HEK293T (cell line): ENCODE data around the gene POU2F3.
A peak's percentile ranks its signal among the peaks of the same experiment; 100 is the strongest.

Experiments used
- CTCF ChIA-PET: fragments of 350-600 bp; formaldehyde crosslinking; extraction: SDS; loops from one replicate; lab custom pipeline; 2021; ENCODE audit warnings: antibody characterized with exemption, inconsistent platforms; lab: Yijun Ruan, JAX
- POLR2A ChIA-PET: fragments of 350-600 bp; formaldehyde crosslinking; extraction: SDS; loops from one replicate; lab custom pipeline; 2020; ENCODE audit warnings: antibody characterized with exemption, inconsistent platforms; lab: Yijun Ruan, JAX
- DNase-seq: peaks from one replicate; pipeline ENCODE4 v3.0.0; 2012; ENCODE audit warnings: mixed read lengths; ENCODE audit errors: extremely low spot score
- ARNT ChIP-seq: fragments of 450-650 bp; IDR thresholded peaks from 2 replicates; pipeline ENCODE4 v1.6.1; 2017; ENCODE audit warnings: mild to moderate bottlenecking
- BHLHE40 ChIP-seq: fragments of 450-650 bp; IDR thresholded peaks from 2 replicates; pipeline ENCODE4 v1.6.1; 2016; ENCODE audit warnings: mild to moderate bottlenecking, moderate library complexity, borderline replicate concordance
- CTBP1 ChIP-seq: fragments of 450-650 bp; IDR thresholded peaks from 2 replicates; pipeline ENCODE4 v1.6.1; 2016; ENCODE audit warnings: borderline replicate concordance
- ELF4 ChIP-seq: fragments of 450-650 bp; IDR thresholded peaks from 2 replicates; pipeline ENCODE4 v1.6.1; 2017; ENCODE audit warnings: antibody characterized with exemption
- FOXA1 ChIP-seq: fragments of 450-650 bp; IDR thresholded peaks from 2 replicates; pipeline ENCODE4 v1.6.1; 2016; ENCODE audit warnings: mild to moderate bottlenecking
- FOXK2 ChIP-seq: fragments of 450-650 bp; IDR thresholded peaks from 2 replicates; pipeline ENCODE4 v1.6.1; 2016; ENCODE audit warnings: mild to moderate bottlenecking
- FOXM1 ChIP-seq: fragments of 450-650 bp; IDR thresholded peaks from 2 replicates; pipeline ENCODE4 v1.6.1; 2017; ENCODE audit warnings: mild to moderate bottlenecking, borderline replicate concordance
- HDGF ChIP-seq: fragments of 450-650 bp; IDR thresholded peaks from 2 replicates; pipeline ENCODE4 v1.6.1; 2017; ENCODE audit warnings: antibody characterized with exemption, borderline replicate concordance
- L3MBTL2 ChIP-seq: fragments of 450-650 bp; conservative IDR thresholded peaks from 2 replicates; pipeline ENCODE4 v1.6.1; 2016; ENCODE audit warnings: mild to moderate bottlenecking
- LEF1 ChIP-seq: fragments of 450-650 bp; IDR thresholded peaks from 2 replicates; pipeline ENCODE4 v1.6.1; 2017; ENCODE audit warnings: mild to moderate bottlenecking, borderline replicate concordance
- NFRKB ChIP-seq: fragments of 450-650 bp; IDR thresholded peaks from 2 replicates; pipeline ENCODE4 v1.6.1; 2016; ENCODE audit warnings: mild to moderate bottlenecking, moderate library complexity
- SP1 ChIP-seq: fragments of 450-650 bp; IDR thresholded peaks from 2 replicates; pipeline ENCODE4 v1.6.1; 2017
- SUZ12 ChIP-seq: fragments of 450-650 bp; IDR thresholded peaks from 2 replicates; pipeline ENCODE4 v1.6.1; 2016; ENCODE audit warnings: mild to moderate bottlenecking
- TARDBP ChIP-seq: fragments of 450-650 bp; IDR thresholded peaks from 2 replicates; pipeline ENCODE4 v1.6.1; 2016
- ZNF384 ChIP-seq: fragments of 450-650 bp; IDR thresholded peaks from 2 replicates; pipeline ENCODE4 v1.6.1; 2016
- TF ChIP-seq, protein P1 (sequence below): fragments of 450-650 bp; IDR thresholded peaks from 2 replicates; pipeline ENCODE4 v1.6.1; 2016

POU2F3 gene

DNA sequence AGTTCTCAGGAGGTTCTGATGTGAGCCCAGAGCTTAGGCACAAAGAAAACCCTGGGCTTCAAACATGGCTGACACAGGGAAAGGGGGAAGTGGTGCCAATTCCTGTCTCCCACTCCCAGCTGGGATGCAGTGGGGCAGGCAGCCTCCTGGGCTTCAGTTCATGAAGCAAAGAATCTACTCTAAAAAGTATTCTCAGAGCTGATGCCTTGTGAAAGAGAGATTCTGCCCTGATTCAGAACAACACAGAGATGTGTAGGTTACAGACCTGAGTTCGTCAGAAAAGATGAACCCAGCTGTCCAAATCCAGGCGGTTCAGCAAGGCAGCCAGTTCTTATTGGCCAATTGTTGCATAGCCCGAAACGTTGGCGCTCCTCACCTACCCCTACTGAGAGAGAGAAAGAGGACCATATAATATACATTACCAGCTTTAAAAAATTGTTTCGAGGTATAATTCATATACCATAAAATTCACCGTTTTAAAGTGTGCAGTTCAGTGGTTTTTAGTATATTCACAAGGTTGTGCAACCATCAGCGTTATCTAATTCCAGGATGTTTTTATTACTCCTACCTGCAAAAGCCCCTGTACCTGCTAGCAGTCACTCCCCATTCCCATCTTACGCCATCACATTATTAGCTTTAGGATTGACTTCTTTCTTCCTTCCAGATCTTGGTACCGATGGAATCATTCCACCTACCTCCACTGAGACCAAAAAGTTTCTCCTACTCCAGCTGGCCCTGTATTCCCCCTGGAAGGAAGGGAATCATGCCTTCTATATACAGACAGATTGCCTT is 77.9 kb downstream of the POU2F3 start:
- CTCF ChIA-PET: interaction anchor here (0.8 to 1.5 kb wide), 4 partner anchors 11 to 125 kb away, joined by 3 to 6 read pairs (median 3); no protein-coding TSS in a partner anchor
- no peak for DNase-seq
- TF ChIP-seq NFRKB: no peak
- TF ChIP-seq ARNT: no peak
- TF ChIP-seq ZNF384: no peak
- TF ChIP-seq SUZ12: no peak
- TF ChIP-seq, protein P1, sequence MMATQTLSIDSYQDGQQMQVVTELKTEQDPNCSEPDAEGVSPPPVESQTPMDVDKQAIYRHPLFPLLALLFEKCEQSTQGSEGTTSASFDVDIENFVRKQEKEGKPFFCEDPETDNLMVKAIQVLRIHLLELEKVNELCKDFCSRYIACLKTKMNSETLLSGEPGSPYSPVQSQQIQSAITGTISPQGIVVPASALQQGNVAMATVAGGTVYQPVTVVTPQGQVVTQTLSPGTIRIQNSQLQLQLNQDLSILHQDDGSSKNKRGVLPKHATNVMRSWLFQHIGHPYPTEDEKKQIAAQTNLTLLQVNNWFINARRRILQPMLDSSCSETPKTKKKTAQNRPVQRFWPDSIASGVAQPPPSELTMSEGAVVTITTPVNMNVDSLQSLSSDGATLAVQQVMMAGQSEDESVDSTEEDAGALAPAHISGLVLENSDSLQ: no peak
- TF ChIP-seq SP1: no peak
- no peak for TF ChIP-seq BHLHE40
- TF ChIP-seq L3MBTL2: no peak
- TF ChIP-seq TARDBP: no peak
- no peak for TF ChIP-seq FOXM1
- no peak for TF ChIP-seq FOXA1
- TF ChIP-seq ELF4: no peak
- TF ChIP-seq LEF1: no peak
- TF ChIP-seq CTBP1: no peak
- POLR2A ChIA-PET: no interaction called here

DNA sequence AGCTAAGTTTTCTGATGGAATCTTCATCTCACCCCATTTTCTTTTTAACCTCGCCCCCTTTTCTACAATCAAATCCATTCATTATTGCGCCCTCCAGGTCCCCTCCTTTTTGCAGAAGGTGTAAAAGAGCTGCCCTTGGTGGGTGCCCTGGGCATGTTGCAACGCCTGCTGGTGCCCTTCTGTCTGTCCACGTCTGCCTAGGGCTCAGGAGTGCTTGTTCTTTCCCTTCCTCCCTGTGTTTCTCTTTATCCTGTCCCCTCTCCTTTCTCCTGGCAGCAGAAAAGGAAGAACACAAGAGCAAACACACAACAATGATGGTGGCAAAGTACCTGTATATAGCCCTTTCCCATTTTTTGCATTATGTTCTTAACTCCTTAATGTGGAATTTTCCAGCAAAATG is 79.0 kb downstream of the POU2F3 start:
- CTCF ChIA-PET: no interaction called here
- DNase-seq: no peak
- TF ChIP-seq, protein P1: no peak
- no peak for TF ChIP-seq TARDBP
- no peak for TF ChIP-seq ARNT
- POLR2A ChIA-PET: no interaction called here

DNA sequence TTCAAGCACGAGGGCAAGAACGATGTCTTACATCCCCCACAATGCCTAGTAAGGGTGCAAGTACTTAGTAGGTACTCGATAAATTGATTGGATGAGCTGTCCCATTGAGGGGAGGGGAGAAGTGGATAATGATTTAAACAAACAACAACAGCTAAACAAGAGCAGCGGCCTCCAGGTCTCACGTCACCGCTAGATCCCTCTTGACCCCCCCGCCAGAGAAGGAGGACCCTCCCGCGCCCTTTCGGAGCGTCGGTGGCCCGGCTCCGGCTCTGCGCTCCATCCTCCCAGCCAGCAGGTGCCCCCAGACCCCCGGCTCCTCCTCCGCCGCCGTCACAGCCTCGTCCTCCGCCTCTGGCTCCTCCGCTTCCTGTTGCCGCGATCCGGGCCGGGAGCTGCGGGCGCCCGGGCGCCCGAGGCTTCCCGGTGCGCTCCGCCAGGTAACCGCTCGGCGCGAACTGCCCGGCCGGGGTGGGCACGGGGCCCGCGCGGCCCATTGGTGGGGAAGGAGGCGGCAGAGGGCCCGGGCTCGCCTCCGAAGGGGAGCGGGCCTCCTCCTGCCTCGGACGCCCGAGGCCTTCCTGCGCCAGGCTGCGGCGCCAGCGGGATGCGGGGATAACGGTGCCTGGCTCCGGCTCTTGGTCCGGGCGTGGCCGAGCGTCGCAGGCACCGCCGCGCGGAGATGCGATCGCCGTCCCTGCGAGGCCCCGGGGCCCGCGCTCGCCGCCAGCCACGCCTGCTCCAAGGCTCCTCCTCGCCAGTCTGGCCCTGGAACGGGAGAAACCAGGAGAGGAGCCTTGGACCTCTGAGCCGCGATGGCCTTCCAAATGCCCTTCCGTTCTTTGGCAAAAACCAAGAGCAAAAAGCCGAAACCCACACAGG is 85.2 kb downstream of the POU2F3 start, which contains the start of gene TLCD5:
TLCD5 (plus strand) TSS at position 368 of the 879 bp plus-strand sequence. CDS start 2,143 bp downstream, outside the sequence.
- DNase-seq: peak; percentile 77
- CTCF ChIA-PET: interaction anchor here (2.1 kb wide), 1 partner anchor 10 kb away, joined by 9 read pairs; no protein-coding TSS in a partner anchor
- no peak for TF ChIP-seq BHLHE40
- no peak for TF ChIP-seq SUZ12
- TF ChIP-seq CTBP1: peak; percentile 18; the same call in 1 of the 2 replicates
- TF ChIP-seq ELF4: no peak
- no peak for TF ChIP-seq ZNF384
- no peak for TF ChIP-seq TARDBP
- TF ChIP-seq NFRKB: no peak
- TF ChIP-seq SP1: no peak
- TF ChIP-seq ARNT: no peak
- TF ChIP-seq HDGF: no peak
- peak; percentile 44; the same call in 1 of the 2 replicates for TF ChIP-seq L3MBTL2
- POLR2A ChIA-PET: interaction anchor here (0.8 kb wide), 1 partner anchor 9 kb away, joined by 3 read pairs; no protein-coding TSS in a partner anchor

DNA sequence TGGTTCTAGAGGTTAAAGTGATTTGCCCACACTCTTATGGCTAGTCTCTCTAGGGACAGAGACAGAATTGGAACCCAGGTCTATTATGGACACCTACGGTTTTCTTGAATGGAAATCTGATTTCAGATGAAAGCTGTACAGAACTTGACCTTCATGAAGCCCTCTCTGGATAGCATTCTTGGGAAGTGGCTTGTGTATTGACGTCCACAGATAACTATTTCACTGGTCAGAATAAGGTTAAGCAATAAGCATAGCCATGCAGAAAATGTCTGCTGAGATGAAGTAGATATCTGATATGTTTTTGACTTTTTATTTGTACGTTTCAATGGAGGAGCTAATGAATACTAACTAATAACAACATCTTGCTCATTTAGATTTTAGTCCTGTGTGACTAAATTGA is 86.3 kb downstream of the POU2F3 start:
- DNase-seq: no peak
- CTCF ChIA-PET: interaction anchor here (2.1 kb wide), 1 partner anchor 9 kb away, joined by 9 read pairs; no protein-coding TSS in a partner anchor
- no peak for TF ChIP-seq TARDBP
- TF ChIP-seq SP1: no peak
- no peak for TF ChIP-seq HDGF
- no peak for TF ChIP-seq ELF4
- TF ChIP-seq ARNT: no peak
- no peak for TF ChIP-seq SUZ12
- TF ChIP-seq ZNF384: no peak
- no peak for TF ChIP-seq FOXA1
- no peak for TF ChIP-seq BHLHE40
- no peak for TF ChIP-seq FOXM1
- TF ChIP-seq, protein P1: no peak
- TF ChIP-seq FOXK2: no peak
- TF ChIP-seq L3MBTL2: no peak
- no peak for TF ChIP-seq CTBP1
- no peak for TF ChIP-seq LEF1
- TF ChIP-seq NFRKB: no peak
- POLR2A ChIA-PET: interaction anchor here (0.6 to 1.6 kb wide), 2 partner anchors 9 to 65 kb away, joined by 3 to 9 read pairs; no protein-coding TSS in a partner anchor

DNA sequence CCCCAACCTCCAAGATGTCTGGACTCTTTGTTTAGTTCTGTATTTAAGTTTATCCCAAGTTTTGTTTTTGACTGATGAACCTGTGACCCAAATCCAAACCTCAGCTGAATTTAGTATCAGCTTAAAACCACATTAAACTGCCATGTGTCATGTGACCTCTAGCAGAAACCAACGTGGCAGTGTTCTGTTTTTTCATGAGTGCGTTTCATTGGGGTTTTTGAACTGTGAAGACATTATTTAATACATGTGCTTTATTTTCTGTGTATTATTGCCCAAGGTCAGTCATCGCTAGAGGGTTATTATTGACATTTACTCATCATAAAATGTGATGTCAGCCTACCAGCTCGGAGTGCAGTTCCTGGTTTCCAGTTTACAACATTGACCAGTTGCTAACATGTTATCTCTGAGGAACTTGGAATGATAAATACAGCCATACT is 86.9 kb downstream of the POU2F3 start:
- TF ChIP-seq SUZ12 (no peak), FOXM1 (no peak), FOXA1 (no peak), BHLHE40 (no peak), L3MBTL2 (no peak), TARDBP (no peak), ARNT (no peak), FOXK2 (no peak), ZNF384 (no peak), CTBP1 (no peak), ELF4 (no peak), SP1 (no peak), HDGF (no peak), NFRKB (no peak), LEF1 (no peak)
- TF ChIP-seq, protein P1: no peak
- CTCF ChIA-PET: interaction anchor here (2.1 kb wide), 1 partner anchor 8 kb away, joined by 9 read pairs; no protein-coding TSS in a partner anchor
- no peak for DNase-seq
- POLR2A ChIA-PET: interaction anchor here (1.6 kb wide), 1 partner anchor 8 kb away, joined by 9 read pairs; no protein-coding TSS in a partner anchor
